Measurements from ENCODE around the gene GOLT1A. TPM values are rescaled to one million over a fixed set of nuclear protein-coding genes. Genes with fewer than 3 reads are reported as not detected.

The GOLT1A gene
- polyA plus RNA-seq, 3 donors, result not detected

- H3K27ac ChIP-seq (ENCODE audit: low read depth in 1 of 2, low read length in 2 of 2), result no peak overlapping the region
- H3K36me3 ChIP-seq (replicated peaks in 1 of 2; ENCODE audit: control insufficient read depth in 1 of 2, insufficient read depth in 2 of 2, low read length in 2 of 2), result no peaks in the 10 kb centered on the region
- no peaks in the 10 kb centered on the region for H3K36me3 Mint-ChIP-seq
- no peak overlapping the region for H3K4me2 ChIP-seq (replicated peaks; ENCODE audit: extremely low read depth, low read length, poor library complexity, severe bottlenecking)
- peaks cover 0 to 1% (median 0%) of the 10 kb centered on the region in 3 donors for H3K27me3 Mint-ChIP-seq (ENCODE audit: low read depth in 3 of 3)
- H3K9me3 ChIP-seq (replicated peaks in 1 of 2; ENCODE audit: control insufficient read depth in 1 of 2, insufficient read depth in 1 of 2, low read length in 2 of 2), result no peaks in the 10 kb centered on the region
- no peak overlapping the region for H2AFZ ChIP-seq (ENCODE audit: insufficient read depth, low read depth, low read length, poor library complexity, severe bottlenecking)
- H3K4me1 Mint-ChIP-seq, result peaks cover 6% of the 10 kb centered on the region
- H3K4me3 ChIP-seq (replicated peaks in 1 of 3; ENCODE audit: low read depth in 2 of 3, low read length in 3 of 3), result no peak overlapping the region
- intact Hi-C loops (cut with micrococcal nuclease), result no loop called here
- H3K9ac ChIP-seq (ENCODE audit: insufficient read depth, low read length, poor library complexity, severe bottlenecking), result no peak overlapping the region
- no peaks in the 10 kb centered on the region for H3K79me2 ChIP-seq (ENCODE audit: insufficient read depth, low read length)
- H3K4me1 ChIP-seq (ENCODE audit: control insufficient read depth in 1 of 2, insufficient read depth in 2 of 2, low read length in 2 of 2), result no peaks in the 10 kb centered on the region
- no peak for DNase-seq
- 100% methylated on average over 1 of the region's 8 CpGs for WGBS (ENCODE audit: insufficient coverage)
- no peak overlapping the region for H3K4me3 Mint-ChIP-seq
- H3K27me3 ChIP-seq (ENCODE audit: control insufficient read depth in 2 of 2, insufficient read depth in 2 of 2, low read length in 2 of 2), result no peaks in the 10 kb centered on the region
- H3K27ac Mint-ChIP-seq, result peak overlapping the region in 1 of 7 donors; percentile 19
- no peak for TF ChIP-seq CTCF (IDR thresholded peaks at IDR 0.05)
- peaks cover 0 to 2% (median 0%) of the 10 kb centered on the region in 7 donors for H3K9me3 Mint-ChIP-seq
- H4K20me1 ChIP-seq (ENCODE audit: insufficient read depth, low read length), result no peaks in the 10 kb centered on the region
Observed at GRCh38 chr1:204222006-204222763, 8.4 kb upstream of the GOLT1A start.

- Mint-ChIP-seq H3K4me3 (no peak overlapping the region), H3K27ac (no peak overlapping the region), H3K4me1 (peaks cover 6% of the 10 kb centered on the region), H3K36me3 (no peaks in the 10 kb centered on the region), H3K27me3 (ENCODE audit: low read depth in 3 of 3) (peaks cover 0 to 1% (median 0%) of the 10 kb centered on the region in 3 donors), H3K9me3 (peaks cover 0 to 2% (median 0%) of the 10 kb centered on the region in 7 donors)
- intact Hi-C loops (cut with micrococcal nuclease), result no loop called here
- H3K4me3 ChIP-seq (replicated peaks in 1 of 3; ENCODE audit: low read depth in 2 of 3, low read length in 3 of 3), result no peak overlapping the region
- no peaks in the 10 kb centered on the region for H3K4me1 ChIP-seq (ENCODE audit: control insufficient read depth in 1 of 2, insufficient read depth in 2 of 2, low read length in 2 of 2)
- H3K79me2 ChIP-seq (ENCODE audit: insufficient read depth, low read length), result no peaks in the 10 kb centered on the region
- no peak overlapping the region for H3K4me2 ChIP-seq (replicated peaks; ENCODE audit: extremely low read depth, low read length, poor library complexity, severe bottlenecking)
- TF ChIP-seq CTCF (IDR thresholded peaks at IDR 0.05), result no peak
- WGBS (ENCODE audit: insufficient coverage), result 80% methylated on average over 1 of the region's 11 CpGs
- no peaks in the 10 kb centered on the region for H3K27me3 ChIP-seq (ENCODE audit: control insufficient read depth in 2 of 2, insufficient read depth in 2 of 2, low read length in 2 of 2)
- no peak overlapping the region for H2AFZ ChIP-seq (ENCODE audit: insufficient read depth, low read depth, low read length, poor library complexity, severe bottlenecking)
- H3K36me3 ChIP-seq (replicated peaks in 1 of 2; ENCODE audit: control insufficient read depth in 1 of 2, insufficient read depth in 2 of 2, low read length in 2 of 2), result no peaks in the 10 kb centered on the region
- H3K9ac ChIP-seq (ENCODE audit: insufficient read depth, low read length, poor library complexity, severe bottlenecking), result no peak overlapping the region
- H3K9me3 ChIP-seq (replicated peaks in 1 of 2; ENCODE audit: control insufficient read depth in 1 of 2, insufficient read depth in 1 of 2, low read length in 2 of 2), result no peaks in the 10 kb centered on the region
- DNase-seq, result no peak
- no peak overlapping the region for H3K27ac ChIP-seq (ENCODE audit: low read depth in 1 of 2, low read length in 2 of 2)
- no peaks in the 10 kb centered on the region for H4K20me1 ChIP-seq (ENCODE audit: insufficient read depth, low read length)
Observed at GRCh38 chr1:204221271-204221670, 7.5 kb upstream of the GOLT1A start.
